H1 (cell line): ENCODE results near the gene PPP1R1B. TPM values are rescaled to one million over a fixed set of nuclear protein-coding genes. Genes with fewer than 3 reads are reported as not detected.

Experiments
- CTCF ChIA-PET: fragments of 300-600 bp; sonication (Branson Sonifier 250); formaldehyde crosslinking; loops from one replicate; lab custom pipeline; 2021; ENCODE audit not compliant: partially characterized antibody; lab: Charles Lee
- POLR2A ChIA-PET: fragments of 300-600 bp; sonication (Branson Sonifier 250); formaldehyde crosslinking; loops from one replicate; lab custom pipeline; 2021; ENCODE audit warnings: inconsistent platforms; ENCODE audit not compliant: partially characterized antibody; lab: Charles Lee
- DNase-seq, 2 experiments: peaks; one replicate each; pipeline versions ENCODE4 v3.0.0 to v3.0.0-alpha.2; 2010 to 2022; ENCODE audit warnings: low spot score in 2 of 2, low read depth in 1 of 2, mixed read lengths in 1 of 2
- FAIRE-seq: peaks from 2 replicates; lab custom pipeline; 2011; peaks lifted over from hg19 to GRCh38; lab: Jason Lieb, UNC
- H2AFZ ChIP-seq: 2 replicates; pipeline ENCODE4 v1.8.1; 2012; ENCODE audit warnings: low read length, inconsistent platforms
- H2AK5ac ChIP-seq: 2 replicates; pipeline ENCODE4 v1.6.1; 2013; ENCODE audit warnings: low read depth, low read length
- H2BK120ac ChIP-seq: replicated peaks from 2 replicates; pipeline ENCODE3; 2013; ENCODE audit warnings: low read depth, low read length, inconsistent platforms
- H2BK12ac ChIP-seq: 2 replicates; pipeline ENCODE4 v1.6.1; 2013; ENCODE audit warnings: low read depth, low read length
- H2BK15ac ChIP-seq: 2 replicates; pipeline ENCODE4 v1.6.1; 2013; ENCODE audit warnings: low read length
- H2BK20ac ChIP-seq: 2 replicates; pipeline ENCODE4 v1.6.1; 2013; ENCODE audit warnings: low read length
- H2BK5ac ChIP-seq: 2 replicates; pipeline ENCODE4 v1.6.1; 2013; ENCODE audit warnings: low read depth, low read length
- H3K14ac ChIP-seq: 2 replicates; pipeline ENCODE4 v1.6.1; 2013; ENCODE audit warnings: inconsistent platforms; ENCODE audit not compliant: insufficient read length
- H3K18ac ChIP-seq: 2 replicates; pipeline ENCODE4 v1.6.1; 2013; ENCODE audit warnings: low read length; ENCODE audit errors: extremely low read depth
- H3K23ac ChIP-seq: 2 replicates; pipeline ENCODE4 v1.6.1; 2013; ENCODE audit warnings: inconsistent platforms; ENCODE audit not compliant: insufficient read length
- H3K23me2 ChIP-seq: 2 replicates; pipeline ENCODE4 v1.6.1; 2013; ENCODE audit warnings: low read depth, low read length
- H3K27ac ChIP-seq: 2 replicates; pipeline ENCODE4 v1.6.1; 2011; ENCODE audit warnings: low read depth, low read length, inconsistent platforms
- H3K27me3 ChIP-seq, 4 experiments: replicated peaks in 1 of 4; 1 replicate in 1 of 4; 2 replicates in 3 of 4; pipeline versions ENCODE4 v1.6.1 to v1.8.1; 2011 to 2013; ENCODE audit warnings: low read length in 3 of 4, mild to moderate bottlenecking in 3 of 4, inconsistent platforms in 2 of 4, mixed read lengths in 2 of 4, moderate library complexity in 1 of 4; ENCODE audit not compliant: control insufficient read depth in 3 of 4, insufficient read depth in 3 of 4; ENCODE audit errors: extremely low read depth in 1 of 4
- H3K36me3 ChIP-seq, 4 experiments: 2 replicates each; pipeline versions ENCODE4 v1.6.1 to v1.8.1; 2011 to 2013; ENCODE audit warnings: mild to moderate bottlenecking in 4 of 4, low read length in 3 of 4, moderate library complexity in 2 of 4, control low read depth in 1 of 4, inconsistent platforms in 1 of 4; ENCODE audit not compliant: insufficient read depth in 4 of 4, control insufficient read depth in 2 of 4
- H3K4ac ChIP-seq: replicated peaks from 2 replicates; pipeline ENCODE3; 2013; ENCODE audit warnings: low read length, low read depth, mixed read lengths, inconsistent platforms; ENCODE audit not compliant: insufficient read length
- H3K4me1 ChIP-seq, 4 experiments: replicated peaks in 1 of 4; 1 replicate in 1 of 4; 2 replicates in 3 of 4; pipeline versions ENCODE4 v1.6.1 to v1.8.1; 2011 to 2013; ENCODE audit warnings: low read length in 3 of 4, inconsistent platforms in 2 of 4, mixed read lengths in 1 of 4; ENCODE audit not compliant: insufficient read depth in 4 of 4, control insufficient read depth in 3 of 4
- H3K4me2 ChIP-seq, 2 experiments: 2 replicates each; pipeline versions ENCODE4 v1.6.1 to v1.8.1; 2011 to 2013; ENCODE audit warnings: low read depth in 2 of 2, low read length in 2 of 2, control low read depth in 1 of 2, inconsistent platforms in 1 of 2, mild to moderate bottlenecking in 1 of 2; ENCODE audit not compliant: insufficient read depth in 1 of 2
- H3K4me3 ChIP-seq, 4 experiments: fragments of 200-600, 300-600 bp in 1 of 4; sonication (generic), shearing (Covaris generic), sonication (Bioruptor Twin) in 1 of 4; 2 replicates each; pipeline versions ENCODE4 v1.5.1 to v1.8.1; 2011 to 2016; ENCODE audit warnings: low read length in 4 of 4, low read depth in 3 of 4, control low read depth in 2 of 4, inconsistent platforms in 2 of 4, mild to moderate bottlenecking in 2 of 4, mixed read lengths in 1 of 4, moderate library complexity in 1 of 4; ENCODE audit not compliant: insufficient read depth in 2 of 4; ENCODE audit errors: extremely low read depth in 1 of 4
- H3K56ac ChIP-seq: replicated peaks from 2 replicates; pipeline ENCODE3; 2013; ENCODE audit warnings: low read depth, mild to moderate bottlenecking, mixed read lengths, low read length, inconsistent platforms; ENCODE audit not compliant: insufficient read length
- H3K79me1 ChIP-seq: 2 replicates; pipeline ENCODE4 v1.6.1; 2013; ENCODE audit warnings: low read depth, low read length, control low read depth
- H3K79me2 ChIP-seq, 2 experiments: 2 replicates each; pipeline versions ENCODE4 v1.6.1 to v1.8.1; 2012 to 2013; ENCODE audit warnings: low read length in 2 of 2, mild to moderate bottlenecking in 2 of 2, inconsistent platforms in 1 of 2; ENCODE audit not compliant: insufficient read depth in 2 of 2, control insufficient read depth in 1 of 2
- H3K9ac ChIP-seq, 4 experiments: replicated peaks in 1 of 4; 1 replicate in 1 of 4; 2 replicates in 3 of 4; pipeline versions ENCODE4 v1.6.1 to v1.8.1; 2011 to 2013; ENCODE audit warnings: low read depth in 3 of 4, low read length in 3 of 4, control low read depth in 2 of 4, mild to moderate bottlenecking in 2 of 4, moderate library complexity in 2 of 4, inconsistent platforms in 1 of 4; ENCODE audit errors: extremely low read depth in 1 of 4
- H3K9me3 ChIP-seq, 2 experiments: 2 replicates each; pipeline versions ENCODE4 v1.6.1 to v1.8.1; 2012 to 2013; ENCODE audit warnings: mild to moderate bottlenecking in 2 of 2, moderate library complexity in 2 of 2, control low read depth in 1 of 2, inconsistent platforms in 1 of 2, low read depth in 1 of 2, low read length in 1 of 2, mixed read lengths in 1 of 2; ENCODE audit not compliant: insufficient read depth in 2 of 2
- H4K20me1 ChIP-seq, 2 experiments: replicated peaks in 1 of 2; 2 replicates each; pipeline versions ENCODE3 to v1.8.1; 2011 to 2013; ENCODE audit warnings: inconsistent platforms in 2 of 2, low read length in 2 of 2, mild to moderate bottlenecking in 1 of 2; ENCODE audit not compliant: insufficient read depth in 2 of 2, control insufficient read depth in 1 of 2
- H4K5ac ChIP-seq: 2 replicates; pipeline ENCODE4 v1.6.1; 2013; ENCODE audit warnings: low read length, low read depth, mixed read lengths, inconsistent platforms; ENCODE audit not compliant: insufficient read length
- H4K8ac ChIP-seq: 2 replicates; pipeline ENCODE4 v1.8.0; 2013; ENCODE audit warnings: mild to moderate bottlenecking, moderate library complexity, low read length, inconsistent platforms; ENCODE audit not compliant: insufficient read depth; ENCODE audit errors: extremely low read depth
- H4K91ac ChIP-seq: replicated peaks from 2 replicates; pipeline ENCODE3; 2013; ENCODE audit warnings: low read length, mixed read lengths, inconsistent platforms; ENCODE audit not compliant: insufficient read length
- EZH2 ChIP-seq: fragments of 200-600 bp; sonication (generic); IDR thresholded peaks from 2 replicates; pipeline ENCODE4 v1.7.1; 2012; ENCODE audit warnings: low read depth, mild to moderate bottlenecking, moderate library complexity, low read length, inconsistent platforms; ENCODE audit not compliant: severe bottlenecking
- POLR2A ChIP-seq, 2 experiments: IDR thresholded peaks; 1 replicate in 1 of 2; 2 replicates in 1 of 2; pipeline ENCODE4 v1.6.1; 2011; ENCODE audit warnings: low read depth in 2 of 2, low read length in 2 of 2, mild to moderate bottlenecking in 2 of 2; ENCODE audit errors: control extremely low read depth in 1 of 2
- SIN3A ChIP-seq, 2 experiments: IDR thresholded peaks in 1 of 2; conservative IDR thresholded peaks in 1 of 2; 2 replicates each; pipeline ENCODE4 v1.6.1; 2011 to 2012; ENCODE audit warnings: low read length in 2 of 2, improper control_type of control experiment in 1 of 2, low read depth in 1 of 2, mild to moderate bottlenecking in 1 of 2
- ZNF274 ChIP-seq: IDR thresholded peaks from 2 replicates; pipeline ENCODE4 v1.7.0; 2012; ENCODE audit warnings: low read length, borderline replicate concordance; ENCODE audit errors: extremely low read depth
- WGBS, 2 experiments: shearing (Covaris generic) in 1 of 2; methylation state at CpG; one replicate each; pipeline versions ENCODE4 v1.1.6 to v1.1.7; 2013 to 2015; ENCODE audit warnings: low lambda C conversion rate in 2 of 2, mixed read lengths in 2 of 2, inconsistent platforms in 1 of 2, low coverage in 1 of 2, missing lambda C conversion rate in 1 of 2; ENCODE audit not compliant: insufficient replicate concordance in 2 of 2, insufficient coverage in 1 of 2, insufficient read length in 1 of 2; ENCODE audit errors: extremely low coverage in 1 of 2, missing lambda C conversion rate in 1 of 2; 5-methylcytosine and 5-hydroxymethylcytosine counted together
- polyA plus RNA-seq, 7 experiments: library from polyadenylated mRNA; depleted of rRNA in 3 of 7; stranded (reverse) in 5 of 7; unstranded in 2 of 7; fragments of >200 nt in 5 of 7; fragments of 200-250 nt in 2 of 7; gene quantifications; 1 replicate in 5 of 7; 2 replicates in 1 of 7; 4 replicates in 1 of 7; pipeline versions ENCODE4 v1.2.1 to v1.2.3, GENCODE V29; 2011 to 2013; ENCODE audit warnings: missing spikeins in 2 of 7, mixed read lengths in 2 of 7
- total RNA-seq: library from RNA; stranded (reverse); fragmentation: NEBNext Ultra II Directional; extraction: Animal tissue kit (Norgen Biotek cat#: 25700); gene quantifications from 2 replicates; pipeline ENCODE4 v1.2.1, GENCODE V29; 2021

Gene PPP1R1B
- total and polyA plus RNA-seq, 2 of the 8 experiments (the other 6 are each of a cell fraction or from before 2014, with no cell fraction given) = 10.7 to 22.3 TPM

- DNase-seq (no peak), FAIRE-seq (no peak)
- TF ChIP-seq SIN3A (conservative IDR thresholded peaks at IDR 0.05 in 1 of 2, IDR thresholded peaks at IDR 0.05 in 1 of 2; ENCODE audit: low read depth in 1 of 2, low read length in 2 of 2) = no peak
- TF ChIP-seq POLR2A (IDR thresholded peaks at IDR 0.05; ENCODE audit: control extremely low read depth in 1 of 2, low read depth in 2 of 2, low read length in 2 of 2) = no peak
- TF ChIP-seq EZH2 = no peak
- no peak for TF ChIP-seq ZNF274
- H3K4me2 ChIP-seq = no peak overlapping the region
- no peak overlapping the region for H3K4ac ChIP-seq
- H3K56ac ChIP-seq = no peak overlapping the region
- H3K4me1 ChIP-seq = peaks cover 0 to 23% (median 17%) of the 10 kb centered on the region in 4 experiments; a peak in 6 of 7 replicates
- 0 out of 4 replicates have a peak, but pooled peaks cover 0 to 2% of the 10 kb centered on the region in 2 experiments for H3K79me2 ChIP-seq
- H3K23ac ChIP-seq = no peak overlapping the region
- 0 out of 2 replicates have a peak, but pooled peaks cover 2% of the 10 kb centered on the region for H3K79me1 ChIP-seq
- 91% methylated on average over 11 of the region's 11 CpGs; no CpG with 5 or more reads in 1 of the 2 experiments for WGBS, 2 experiments
- H4K20me1 ChIP-seq = peaks cover 0 to 1% of the 10 kb centered on the region in 2 experiments
- no peak overlapping the region; the same call in 1 of the 2 replicates for H3K18ac ChIP-seq
- H3K36me3 ChIP-seq = peaks cover 0 to 9% (median 3%) of the 10 kb centered on the region in 4 experiments; a peak in 3 of 8 replicates
- POLR2A ChIA-PET = interaction anchor here (0.9 to 1.6 kb wide), 3 partner anchors 10 to 30 kb away, joined by 3 to 7 read pairs (median 3); partner anchors contain the start of gene PGAP3
- H3K9me3 ChIP-seq = no peaks in the 10 kb centered on the region
- no peak overlapping the region for H2BK15ac ChIP-seq
- no peak overlapping the region for H2BK5ac ChIP-seq
- no peaks in the 10 kb centered on the region for H3K27me3 ChIP-seq
- H4K91ac ChIP-seq = no peak overlapping the region
- H3K9ac ChIP-seq = no peak overlapping the region
- H3K23me2 ChIP-seq = no peaks in the 10 kb centered on the region
- no peak overlapping the region for H2BK20ac ChIP-seq
- H2AFZ ChIP-seq = no peak overlapping the region
- H3K14ac ChIP-seq = no peak overlapping the region
- no peak overlapping the region for H3K4me3 ChIP-seq
- CTCF ChIA-PET = interaction anchor here (0.6 to 49.2 kb wide), 6 partner anchors 10 to 108 kb away, joined by 3 to 1885 read pairs (median 8); partner anchors contain the start of genes ERBB2, PGAP3, PNMT and PPP1R1B
- no peak overlapping the region for H4K8ac ChIP-seq
- H2AK5ac ChIP-seq = no peak overlapping the region
- no peak overlapping the region for H3K27ac ChIP-seq
- no peak overlapping the region for H2BK12ac ChIP-seq
- H2BK120ac ChIP-seq = no peak overlapping the region
- no peak overlapping the region for H4K5ac ChIP-seq
Measured at GRCh38 chr17:39658346-39658745, 31.6 kb downstream of the PPP1R1B start.
